GM23338 (cell line): Measurements from ENCODE around the gene TEX29. TPM values are rescaled to one million over a fixed set of nuclear protein-coding genes. Genes with fewer than 3 reads are reported as not detected.

Experiments used
- ATAC-seq: fragments of 200-7000 bp; cut with Tn5 transposase; 3 replicates; pipeline ENCODE4 v1.9.1; 2020
- DNase-seq: peaks from one replicate; pipeline ENCODE4 v3.0.0-alpha.2; 2015; ENCODE audit warnings: low spot score
- H2AFZ ChIP-seq: fragments of 200-600 bp; sonication (generic); 2 replicates; pipeline ENCODE4 v1.8.0; 2016; ENCODE audit warnings: antibody characterized with exemption, mild to moderate bottlenecking, moderate library complexity
- H3F3A ChIP-seq: fragments of 200-600 bp; sonication (generic); replicated peaks from 2 replicates; pipeline ENCODE4 v1.8.0; 2017; ENCODE audit warnings: antibody characterized with exemption, mixed run types, low read depth
- H3K27ac ChIP-seq: fragments of 200-600 bp; sonication (generic); 2 replicates; pipeline ENCODE4 v1.6.1; 2016; ENCODE audit warnings: low read depth
- H3K27me3 ChIP-seq: fragments of 200-600 bp; sonication (generic); 2 replicates; pipeline ENCODE4 v1.8.0; 2016; ENCODE audit warnings: mild to moderate bottlenecking, mixed run types, moderate library complexity; ENCODE audit not compliant: insufficient read depth
- H3K36me3 ChIP-seq: fragments of 200-600 bp; sonication (generic); 2 replicates; pipeline ENCODE4 v1.8.0; 2016; ENCODE audit warnings: mild to moderate bottlenecking; ENCODE audit not compliant: insufficient read depth
- H3K4me1 ChIP-seq: fragments of 200-600 bp; sonication (generic); 2 replicates; pipeline ENCODE4 v1.8.0; 2016; ENCODE audit warnings: mild to moderate bottlenecking, moderate library complexity; ENCODE audit not compliant: insufficient read depth
- H3K4me2 ChIP-seq: fragments of 200-600 bp; sonication (generic); 2 replicates; pipeline ENCODE4 v1.7.1; 2017; ENCODE audit warnings: mixed run types
- H3K4me3 ChIP-seq: fragments of 200-600 bp; sonication (generic); 2 replicates; pipeline ENCODE4 v1.6.1; 2016; ENCODE audit warnings: mixed run types
- H3K79me2 ChIP-seq: fragments of 200-600 bp; sonication (generic); replicated peaks from 2 replicates; pipeline ENCODE4 v1.8.0; 2017; ENCODE audit warnings: mild to moderate bottlenecking; ENCODE audit not compliant: insufficient read depth
- H3K9me2 ChIP-seq: fragments of 200-600 bp; sonication (generic); 2 replicates; pipeline ENCODE4 v1.8.0; 2017; ENCODE audit not compliant: insufficient read depth
- H4K20me1 ChIP-seq: fragments of 200-600 bp; sonication (generic); replicated peaks from 2 replicates; pipeline ENCODE4 v1.8.0; 2017; ENCODE audit warnings: mild to moderate bottlenecking; ENCODE audit not compliant: insufficient read depth
- H3K27ac Mint-ChIP-seq: 2 replicates; pipeline ENCODE4 v1.8.0; 2020; ENCODE audit warnings: inconsistent platforms, mild to moderate bottlenecking, moderate library complexity, mixed read lengths
- H3K27me3 Mint-ChIP-seq: 3 replicates; pipeline ENCODE4 v1.8.0; 2022; ENCODE audit warnings: low read depth, mild to moderate bottlenecking, moderate library complexity, mixed read lengths, inconsistent platforms; ENCODE audit not compliant: insufficient read depth, poor library complexity
- H3K36me3 Mint-ChIP-seq: 3 replicates; pipeline ENCODE4 v1.8.0; 2021; ENCODE audit warnings: low read depth, mild to moderate bottlenecking, inconsistent platforms, moderate library complexity, mixed read lengths
- H3K4me1 Mint-ChIP-seq: 3 replicates; pipeline ENCODE4 v1.8.0; 2020; ENCODE audit warnings: mild to moderate bottlenecking, inconsistent platforms, mixed read lengths
- H3K4me3 Mint-ChIP-seq: 3 replicates; pipeline ENCODE4 v1.8.0; 2021; ENCODE audit warnings: moderate library complexity, mild to moderate bottlenecking, inconsistent platforms, mixed read lengths
- H3K9me3 Mint-ChIP-seq: 3 replicates; pipeline ENCODE4 v1.8.0; 2020; ENCODE audit warnings: moderate library complexity, mild to moderate bottlenecking, inconsistent platforms, mixed read lengths
- ETS1 ChIP-seq: IDR thresholded peaks from 2 replicates; pipeline ENCODE4 v1.6.1; 2016; ENCODE audit warnings: antibody characterized with exemption
- EZH2 ChIP-seq: fragments of 200-600 bp; sonication (generic); IDR thresholded peaks from one replicate; pipeline ENCODE4 v1.8.0; 2017; ENCODE audit warnings: antibody characterized with exemption, mild to moderate bottlenecking, low read depth; ENCODE audit not compliant: unreplicated experiment
- EZH2phosphoT487 ChIP-seq: fragments of 200-600 bp; sonication (generic); IDR thresholded peaks from one replicate; pipeline ENCODE4 v1.8.1; 2018; ENCODE audit warnings: antibody characterized with exemption; ENCODE audit not compliant: unreplicated experiment
- JUNB ChIP-seq: IDR thresholded peaks from one replicate; pipeline ENCODE4 v1.6.1; 2016; ENCODE audit warnings: antibody characterized with exemption; ENCODE audit not compliant: unreplicated experiment
- POLR2AphosphoS5 ChIP-seq: IDR thresholded peaks from 2 replicates; pipeline ENCODE4 v1.6.1; 2016; ENCODE audit warnings: antibody characterized with exemption, low read depth
- ZNF114 ChIP-seq: fragments of 250-450 bp; sonication (Bioruptor Pico); IDR thresholded peaks from 2 replicates; pipeline ENCODE4 v1.5.0; 2020; ENCODE audit warnings: mild to moderate bottlenecking, moderate library complexity
- ZNF331 ChIP-seq: fragments of 250-450 bp; sonication (Bioruptor Pico); IDR thresholded peaks from 2 replicates; pipeline ENCODE4 v1.5.0; 2020; ENCODE audit warnings: low read depth, mild to moderate bottlenecking, moderate library complexity
- polyA plus RNA-seq: library from polyadenylated mRNA; unstranded; fragments of >200 nt; fragmentation: Nextera tagmentation; extraction: Ambion mirVana; gene quantifications from 2 replicates; pipeline ENCODE4 v1.2.1, GENCODE V29; 2016
- total RNA-seq: library from RNA; depleted of rRNA; stranded (reverse); fragments of >200 nt; shearing (Covaris generic); gene quantifications from 2 replicates; pipeline ENCODE4 v1.2.3, GENCODE V29; 2014
- TF ChIP-seq, protein P1 (sequence below): fragments of 250-450 bp; sonication (Bioruptor Pico); IDR thresholded peaks from 2 replicates; pipeline ENCODE4 v1.5.0; 2020; ENCODE audit warnings: mild to moderate bottlenecking, moderate library complexity

TEX29 gene
- total and polyA plus RNA-seq, 2 experiments from 2014 or later, result 0.31 TPM; not detected in 1

DNA sequence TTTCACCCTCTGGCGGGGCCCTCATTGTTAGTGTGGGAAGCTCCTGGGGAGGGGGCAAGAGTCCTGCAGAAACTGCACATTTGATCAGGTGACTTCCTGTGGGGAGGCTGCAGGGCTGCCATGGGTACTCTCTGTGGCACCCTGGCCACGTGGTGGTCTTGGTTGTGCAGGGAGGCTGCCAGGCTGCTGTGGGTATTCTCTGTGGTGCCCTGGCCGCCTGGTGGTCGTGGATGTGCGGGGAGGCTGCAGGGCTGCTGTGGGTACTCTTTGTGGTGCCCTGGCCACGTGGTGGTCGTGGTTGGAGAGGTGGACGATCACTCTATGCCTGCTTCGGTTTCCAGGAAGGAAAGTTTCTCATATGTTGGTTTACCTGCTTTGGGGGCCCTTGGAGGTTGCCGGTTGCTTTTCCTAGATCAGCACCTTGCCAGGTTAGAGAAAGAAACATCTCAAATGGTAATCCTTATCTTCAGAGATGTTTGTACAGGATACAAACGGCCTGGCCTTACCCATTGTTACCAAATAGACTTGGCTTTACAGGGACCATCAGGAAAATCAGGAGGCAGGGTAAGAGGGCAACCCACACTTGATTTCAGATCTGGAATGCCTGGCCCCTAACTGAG is 22.9 kb downstream of the TEX29 start:
- no peaks in the 10 kb centered on the region for H3F3A ChIP-seq
- H3K4me2 ChIP-seq, result no peak overlapping the region
- TF ChIP-seq ZNF114 (CRISPR knock-in tag) (no peak), JUNB (no peak), EZH2phosphoT487 (no peak), ZNF331 (CRISPR knock-in tag) (no peak), ETS1 (no peak), EZH2 (no peak), POLR2AphosphoS5 (no peak)
- TF ChIP-seq, protein P1, sequence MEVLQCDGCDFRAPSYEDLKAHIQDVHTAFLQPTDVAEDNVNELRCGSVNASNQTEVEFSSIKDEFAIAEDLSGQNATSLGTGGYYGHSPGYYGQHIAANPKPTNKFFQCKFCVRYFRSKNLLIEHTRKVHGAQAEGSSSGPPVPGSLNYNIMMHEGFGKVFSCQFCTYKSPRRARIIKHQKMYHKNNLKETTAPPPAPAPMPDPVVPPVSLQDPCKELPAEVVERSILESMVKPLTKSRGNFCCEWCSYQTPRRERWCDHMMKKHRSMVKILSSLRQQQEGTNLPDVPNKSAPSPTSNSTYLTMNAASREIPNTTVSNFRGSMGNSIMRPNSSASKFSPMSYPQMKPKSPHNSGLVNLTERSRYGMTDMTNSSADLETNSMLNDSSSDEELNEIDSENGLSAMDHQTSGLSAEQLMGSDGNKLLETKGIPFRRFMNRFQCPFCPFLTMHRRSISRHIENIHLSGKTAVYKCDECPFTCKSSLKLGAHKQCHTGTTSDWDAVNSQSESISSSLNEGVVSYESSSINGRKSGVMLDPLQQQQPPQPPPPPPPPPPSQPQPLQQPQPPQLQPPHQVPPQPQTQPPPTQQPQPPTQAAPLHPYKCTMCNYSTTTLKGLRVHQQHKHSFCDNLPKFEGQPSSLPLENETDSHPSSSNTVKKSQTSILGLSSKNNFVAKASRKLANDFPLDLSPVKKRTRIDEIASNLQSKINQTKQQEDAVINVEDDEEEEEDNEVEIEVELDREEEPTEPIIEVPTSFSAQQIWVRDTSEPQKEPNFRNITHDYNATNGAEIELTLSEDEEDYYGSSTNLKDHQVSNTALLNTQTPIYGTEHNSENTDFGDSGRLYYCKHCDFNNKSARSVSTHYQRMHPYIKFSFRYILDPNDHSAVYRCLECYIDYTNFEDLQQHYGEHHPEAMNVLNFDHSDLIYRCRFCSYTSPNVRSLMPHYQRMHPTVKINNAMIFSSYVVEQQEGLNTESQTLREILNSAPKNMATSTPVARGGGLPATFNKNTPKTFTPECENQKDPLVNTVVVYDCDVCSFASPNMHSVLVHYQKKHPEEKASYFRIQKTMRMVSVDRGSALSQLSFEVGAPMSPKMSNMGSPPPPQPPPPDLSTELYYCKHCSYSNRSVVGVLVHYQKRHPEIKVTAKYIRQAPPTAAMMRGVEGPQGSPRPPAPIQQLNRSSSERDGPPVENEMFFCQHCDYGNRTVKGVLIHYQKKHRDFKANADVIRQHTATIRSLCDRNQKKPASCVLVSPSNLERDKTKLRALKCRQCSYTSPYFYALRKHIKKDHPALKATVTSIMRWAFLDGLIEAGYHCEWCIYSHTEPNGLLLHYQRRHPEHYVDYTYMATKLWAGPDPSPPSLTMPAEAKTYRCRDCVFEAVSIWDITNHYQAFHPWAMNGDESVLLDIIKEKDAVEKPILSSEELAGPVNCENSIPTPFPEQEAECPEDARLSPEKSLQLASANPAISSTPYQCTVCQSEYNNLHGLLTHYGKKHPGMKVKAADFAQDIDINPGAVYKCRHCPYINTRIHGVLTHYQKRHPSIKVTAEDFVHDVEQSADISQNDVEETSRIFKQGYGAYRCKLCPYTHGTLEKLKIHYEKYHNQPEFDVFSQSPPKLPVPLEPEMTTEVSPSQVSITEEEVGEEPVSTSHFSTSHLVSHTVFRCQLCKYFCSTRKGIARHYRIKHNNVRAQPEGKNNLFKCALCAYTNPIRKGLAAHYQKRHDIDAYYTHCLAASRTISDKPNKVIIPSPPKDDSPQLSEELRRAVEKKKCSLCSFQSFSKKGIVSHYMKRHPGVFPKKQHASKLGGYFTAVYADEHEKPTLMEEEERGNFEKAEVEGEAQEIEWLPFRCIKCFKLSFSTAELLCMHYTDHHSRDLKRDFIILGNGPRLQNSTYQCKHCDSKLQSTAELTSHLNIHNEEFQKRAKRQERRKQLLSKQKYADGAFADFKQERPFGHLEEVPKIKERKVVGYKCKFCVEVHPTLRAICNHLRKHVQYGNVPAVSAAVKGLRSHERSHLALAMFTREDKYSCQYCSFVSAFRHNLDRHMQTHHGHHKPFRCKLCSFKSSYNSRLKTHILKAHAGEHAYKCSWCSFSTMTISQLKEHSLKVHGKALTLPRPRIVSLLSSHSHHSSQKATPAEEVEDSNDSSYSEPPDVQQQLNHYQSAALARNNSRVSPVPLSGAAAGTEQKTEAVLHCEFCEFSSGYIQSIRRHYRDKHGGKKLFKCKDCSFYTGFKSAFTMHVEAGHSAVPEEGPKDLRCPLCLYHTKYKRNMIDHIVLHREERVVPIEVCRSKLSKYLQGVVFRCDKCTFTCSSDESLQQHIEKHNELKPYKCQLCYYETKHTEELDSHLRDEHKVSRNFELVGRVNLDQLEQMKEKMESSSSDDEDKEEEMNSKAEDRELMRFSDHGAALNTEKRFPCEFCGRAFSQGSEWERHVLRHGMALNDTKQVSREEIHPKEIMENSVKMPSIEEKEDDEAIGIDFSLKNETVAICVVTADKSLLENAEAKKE, result no peak

More for the DNA sequence above, 22.9 kb downstream of the TEX29 start:
- no peak overlapping the region for H2AFZ ChIP-seq
- no peaks in the 10 kb centered on the region for H3K36me3 ChIP-seq
- DNase-seq (no peak), ATAC-seq (no peak)
- no peak overlapping the region for H3K27ac ChIP-seq
- H3K79me2 ChIP-seq, result no peaks in the 10 kb centered on the region
- Mint-ChIP-seq H3K4me3 (no peak overlapping the region), H3K27me3 (peaks cover 4% of the 10 kb centered on the region), H3K27ac (no peak overlapping the region), H3K9me3 (0 out of 3 replicates have a peak, but pooled peaks cover under 1% of the 10 kb centered on the region), H3K4me1 (peaks cover 13% of the 10 kb centered on the region), H3K36me3 (no peaks in the 10 kb centered on the region)
- no peak overlapping the region for H3K4me3 ChIP-seq
- H3K9me2 ChIP-seq, result no peaks in the 10 kb centered on the region
- no peaks in the 10 kb centered on the region for H3K4me1 ChIP-seq
- H4K20me1 ChIP-seq, result no peaks in the 10 kb centered on the region
- no peaks in the 10 kb centered on the region for H3K27me3 ChIP-seq
